Ureter (tissue), 1 donor: Measurements from ENCODE around the gene PKM. TPM values are rescaled to one million over a fixed set of nuclear protein-coding genes. Genes with fewer than 3 reads are reported as not detected.
"Not testable (repeated sequence)": the region's sequence is repeated elsewhere in the genome, so short reads cannot be mapped to it uniquely, and the experiment has no call there.

Experiments
- DNase-seq: peaks from one replicate; pipeline ENCODE4 v3.0.0-alpha.2; 2020; ENCODE audit warnings: low spot score
- total RNA-seq: library from RNA; stranded (reverse); gene quantifications from one replicate; pipeline ENCODE4 v1.2.4, GENCODE V29; 2023
- donor health status: DM: yes; HTN: yes; CAD: no.

The PKM gene
- total RNA-seq, 1 donor from 2014 or later: 1,020 TPM

GRCh38 chr15:72176159-72176558, 54.8 kb downstream of the PKM start:
- DNase-seq: no peak

- DNase-seq: no peak
Observed at GRCh38 chr15:72175186-72176044, 55.6 kb downstream of the PKM start.

DNA sequence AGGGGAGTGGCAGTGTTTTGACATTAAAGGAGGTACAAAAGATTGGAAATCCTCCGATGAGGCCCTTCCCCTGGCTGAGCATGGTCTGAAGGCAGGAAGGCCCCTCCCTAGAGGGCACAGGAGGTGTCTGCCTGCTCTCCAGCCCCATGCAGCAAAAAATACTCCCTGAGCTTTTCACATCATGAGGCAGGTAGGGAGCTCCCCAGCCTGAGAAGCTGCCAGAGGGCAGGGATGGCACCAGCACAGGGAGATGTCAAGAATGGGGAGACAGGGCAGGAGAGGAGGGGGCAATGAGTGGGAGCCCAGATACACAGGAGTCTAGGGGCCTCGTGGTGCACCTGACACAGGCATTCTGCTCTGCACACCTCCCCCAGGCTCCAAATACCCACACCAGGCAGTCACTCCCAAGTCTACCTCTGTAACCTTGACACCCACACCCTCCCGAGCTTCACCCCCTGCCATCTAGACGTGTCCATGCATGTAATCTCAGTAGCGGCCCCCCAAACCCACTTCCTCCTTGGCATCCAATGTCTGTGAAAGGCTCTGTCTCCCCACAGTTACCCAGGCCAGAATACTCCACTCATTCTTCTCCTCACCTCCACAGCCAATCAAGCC, 56.3 kb downstream of the PKM start:
- DNase-seq: no peak

DNA sequence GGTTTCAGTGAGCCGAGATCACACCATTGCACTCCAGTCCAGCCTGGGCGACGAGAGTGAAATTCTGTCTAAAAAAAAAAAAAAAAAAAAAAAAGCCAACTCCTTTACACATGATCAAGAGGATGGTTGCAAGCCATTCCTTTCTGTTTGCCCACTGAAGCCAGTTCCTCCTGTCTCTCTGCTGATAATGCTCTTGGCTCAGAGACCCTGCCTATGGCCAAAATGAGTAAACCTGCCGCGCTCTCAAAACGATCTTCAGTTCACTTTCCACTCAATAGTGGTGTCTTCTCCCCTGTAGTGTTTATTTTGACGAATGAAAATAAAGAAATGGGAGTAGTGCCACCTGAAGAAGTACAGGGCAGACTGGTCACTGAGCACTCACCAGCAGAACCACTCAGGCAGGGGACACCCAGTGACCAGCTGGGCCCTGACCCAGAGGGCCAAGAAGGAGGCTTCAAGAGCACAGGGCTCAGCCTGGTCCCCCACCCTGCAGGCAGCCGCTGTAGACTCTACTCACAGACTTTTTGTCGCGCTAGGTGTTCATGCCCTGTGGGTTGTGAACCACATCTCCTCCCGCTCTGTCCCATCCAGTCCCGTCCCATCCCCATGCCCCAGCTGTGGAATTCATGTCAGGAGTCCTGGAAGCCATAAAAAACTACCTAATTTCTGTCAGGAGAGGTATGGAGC, 57.0 kb downstream of the PKM start:
- no peak for DNase-seq

DNA sequence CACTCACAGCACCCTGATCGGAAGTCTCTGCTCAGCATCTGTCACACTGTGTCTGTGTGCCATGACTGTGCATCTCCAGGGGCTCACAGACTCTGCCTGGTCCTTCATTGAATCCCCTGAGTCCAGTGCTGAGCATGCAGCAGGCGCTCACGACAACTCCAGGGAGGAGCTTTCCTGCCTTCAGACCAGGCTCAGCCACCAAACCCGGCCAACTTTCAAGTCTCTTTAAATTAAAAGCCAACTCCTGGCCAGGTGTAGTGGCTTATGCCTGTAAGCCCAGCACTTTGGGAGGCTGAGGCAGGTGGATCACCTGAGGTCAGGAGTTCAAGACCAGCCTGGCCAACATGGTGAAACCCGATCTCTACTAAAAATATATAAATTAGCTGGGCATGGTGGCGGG, 57.6 kb downstream of the PKM start:
- no peak for DNase-seq

GRCh38 chr15:72172796-72173195, 58.2 kb downstream of the PKM start:
- no peak for DNase-seq

DNA sequence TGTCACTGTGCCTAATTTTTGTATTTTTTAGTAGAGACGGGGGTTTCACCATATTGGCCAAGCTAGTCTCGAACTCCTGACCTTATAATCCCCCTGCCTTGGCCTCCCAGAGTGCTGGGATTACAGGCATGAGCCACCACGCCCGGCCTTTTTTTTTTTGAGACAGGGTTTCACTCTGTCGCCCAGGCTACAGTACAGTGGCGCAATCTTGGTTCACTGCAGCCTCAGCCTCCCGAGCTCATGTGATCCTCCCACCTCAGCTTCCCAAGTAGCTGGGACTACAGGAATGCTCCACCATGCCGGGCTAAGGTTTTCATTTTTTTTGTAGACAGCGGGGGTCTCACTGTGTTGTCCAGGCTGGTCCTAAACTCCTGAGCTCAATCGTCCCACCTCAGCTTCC, 59.0 kb downstream of the PKM start:
- DNase-seq: not testable (repeated sequence)

DNA sequence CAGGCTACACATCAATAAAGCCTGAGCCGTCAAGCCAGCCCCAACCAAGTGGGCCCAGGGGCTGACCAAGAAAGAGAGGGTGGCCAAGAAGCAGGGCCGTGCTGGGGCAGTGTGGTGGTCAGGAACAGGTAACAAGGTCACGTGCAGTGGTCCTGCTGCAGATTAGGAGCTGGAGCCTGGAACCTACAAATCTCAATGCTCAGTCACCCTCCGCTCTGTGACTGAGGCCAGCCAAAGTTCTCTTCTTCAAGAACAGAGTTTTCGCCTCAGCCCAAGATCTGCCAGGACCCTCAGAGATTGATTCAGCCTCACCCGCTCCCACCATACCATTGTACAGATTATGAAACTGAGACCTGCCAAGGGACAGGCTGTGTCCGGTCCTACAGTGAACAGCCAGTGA, 60.3 kb downstream of the PKM start:
- no peak for DNase-seq

- DNase-seq: no peak
Observed at GRCh38 chr15:72169921-72170611, 60.9 kb downstream of the PKM start.

GRCh38 chr15:72169236-72169920, 61.6 kb downstream of the PKM start:
- DNase-seq: no peak

DNA sequence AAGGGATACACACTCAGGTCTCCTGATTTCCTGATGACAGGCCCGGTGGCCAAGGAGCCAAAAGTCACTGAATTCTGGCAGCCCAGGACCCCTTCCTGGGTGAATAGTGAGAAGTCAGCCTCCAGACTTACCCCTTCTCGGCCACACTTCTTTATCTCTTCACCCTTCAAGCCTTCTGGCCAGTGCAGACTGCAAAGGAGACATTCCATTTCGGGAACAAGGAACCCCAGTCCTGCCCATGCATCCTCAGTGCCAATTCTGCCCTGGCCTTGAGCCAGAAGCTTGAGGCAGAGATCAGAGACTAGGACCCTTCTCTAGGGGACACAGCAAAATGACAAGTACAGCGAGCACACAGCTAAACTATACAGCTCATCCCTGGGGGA, 62.2 kb downstream of the PKM start:
- DNase-seq: no peak

GRCh38 chr15:72168131-72168807, 62.7 kb downstream of the PKM start:
- no peak for DNase-seq

DNA sequence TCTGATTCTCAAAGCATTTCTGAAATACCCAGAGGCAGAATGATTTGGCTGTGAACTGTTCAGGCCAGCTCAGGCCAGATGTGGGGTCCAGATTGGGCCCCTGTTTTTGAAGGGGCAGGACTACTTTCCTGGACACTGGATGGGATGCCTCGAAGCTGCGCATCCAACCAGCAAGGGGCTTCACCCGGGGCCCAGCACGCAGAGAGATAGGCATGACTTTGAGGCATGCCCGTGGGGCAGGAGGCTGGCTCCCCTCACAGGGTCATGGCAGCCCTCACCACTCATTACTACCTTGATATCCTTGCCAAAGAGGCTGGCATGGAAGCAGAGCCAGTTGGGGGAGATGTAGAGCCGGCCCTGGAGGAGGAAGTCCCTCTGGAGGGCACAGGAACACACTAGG, 63.5 kb downstream of the PKM start:
- DNase-seq: no peak

- no peak for DNase-seq
Observed at GRCh38 chr15:72166716-72167417, 64.1 kb downstream of the PKM start.

GRCh38 chr15:72163719-72164118, 67.3 kb downstream of the PKM start:
- DNase-seq: no peak

- DNase-seq: no peak
Observed at GRCh38 chr15:72162569-72162968, 68.4 kb downstream of the PKM start.

DNA sequence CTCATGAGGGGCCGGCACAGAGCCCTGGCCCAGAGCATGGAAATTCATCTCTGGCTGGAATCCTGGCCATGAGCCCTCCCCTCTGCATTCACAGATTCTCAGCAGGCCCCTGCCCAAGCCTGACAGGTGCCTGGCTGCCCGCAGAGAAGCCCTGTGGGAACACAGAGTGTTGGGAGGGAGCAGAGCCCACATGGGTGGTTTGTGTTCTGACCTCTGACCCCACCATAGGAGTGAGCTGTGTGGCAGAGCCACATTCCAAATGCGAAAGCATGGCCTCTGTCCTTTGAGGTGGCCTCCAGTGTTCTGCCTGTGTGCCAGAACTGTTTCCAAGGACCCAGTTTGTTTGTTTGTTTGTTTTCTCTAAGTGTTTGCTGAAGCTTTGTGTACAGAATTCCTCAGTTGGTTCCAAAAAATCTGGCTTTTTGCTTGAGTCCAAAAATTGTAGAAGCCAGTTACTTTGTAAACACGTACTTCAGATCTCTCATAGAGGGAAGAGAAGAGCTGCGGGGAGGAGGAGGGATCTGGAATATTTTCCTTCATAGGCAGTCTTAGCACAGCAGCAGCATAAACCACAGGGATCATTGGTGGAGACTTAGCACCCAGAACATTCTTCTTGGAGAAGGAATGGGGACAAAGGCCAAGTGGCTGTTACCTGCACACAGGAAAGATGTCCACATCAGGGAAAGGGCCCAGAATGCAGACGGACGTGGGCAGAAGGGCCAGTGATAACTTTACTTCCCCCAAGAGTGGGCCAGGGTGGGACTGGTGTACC, 69.4 kb downstream of the PKM start:
- DNase-seq: no peak

GRCh38 chr15:72160696-72161245, 70.2 kb downstream of the PKM start:
- no peak for DNase-seq

- no peak for DNase-seq
Observed at GRCh38 chr15:72156928-72157327, 74.1 kb downstream of the PKM start.
